ENCODE data around the gene BEST1.
"Not testable (repeated sequence)": the region's sequence is repeated elsewhere in the genome, so short reads cannot be mapped to it uniquely, and the experiment has no call there.

The BEST1 gene

GRCh38 chr11:61964666-61965271 is 14.6 kb downstream of the BEST1 start:
- DNase-seq = not testable (repeated sequence)

GRCh38 chr11:61966734-61967115 is 16.6 kb downstream of the BEST1 start:
- DNase-seq = no peak

GRCh38 chr11:61967116-61967923 is 17.2 kb downstream of the BEST1 start, which contains the start of gene FTH1:
Gene FTH1, minus strand, starts transcription at chr11:61967634. Its CDS starts 209 bp downstream, at chr11:61967425.
- peak; percentile 76 to 85 for DNase-seq

- DNase-seq = peak; percentile 62 to 69
These were observed 18.0 kb downstream of the BEST1 start for GRCh38 chr11:61967924-61968757.

GRCh38 chr11:61968758-61969390 is 18.7 kb downstream of the BEST1 start:
- DNase-seq = no peak

GRCh38 chr11:61969391-61969758 is 19.2 kb downstream of the BEST1 start:
- no peak for DNase-seq

- no peak for DNase-seq
These were observed 19.9 kb downstream of the BEST1 start for GRCh38 chr11:61969838-61970662.

GRCh38 chr11:61971248-61972111 is 21.3 kb downstream of the BEST1 start:
- DNase-seq = peak; percentile 91 to 93

GRCh38 chr11:61972112-61972671 is 22.0 kb downstream of the BEST1 start:
- no peak for DNase-seq

GRCh38 chr11:61972672-61973475 is 22.7 kb downstream of the BEST1 start:
- no peak for DNase-seq

GRCh38 chr11:61973476-61974162 is 23.5 kb downstream of the BEST1 start:
- DNase-seq = no peak

GRCh38 chr11:61974766-61975631 is 24.8 kb downstream of the BEST1 start:
- DNase-seq = peak; percentile 44 to 55

GRCh38 chr11:61975638-61976419 is 25.7 kb downstream of the BEST1 start:
- DNase-seq = no peak

- no peak for DNase-seq
These were observed 26.3 kb downstream of the BEST1 start for GRCh38 chr11:61976420-61976800.

GRCh38 chr11:61976813-61977475 is 26.8 kb downstream of the BEST1 start:
- no peak for DNase-seq

All from SHP77 (cell line).